ENCODE results near the gene MAT1A. TPM values are rescaled to one million over a fixed set of nuclear protein-coding genes. Genes with fewer than 3 reads are reported as not detected.
"Not testable (repeated sequence)": the region's sequence is repeated elsewhere in the genome, so short reads cannot be mapped to it uniquely, and the experiment has no call there.

Gene MAT1A
- total RNA-seq, 1 donor from 2014 or later: under 0.01 TPM

- not testable (repeated sequence) for FAIRE-seq
Observed at GRCh38 chr10:80236457-80236856, 53.0 kb downstream of the MAT1A start.

GRCh38 chr10:80234331-80235235, 54.9 kb downstream of the MAT1A start:
- not testable (repeated sequence) for FAIRE-seq; DNase-seq (ENCODE audit: low spot score in 2 of 2)

More at GRCh38 chr10:80236457-80236856, 53.0 kb downstream of the MAT1A start:
- not testable (repeated sequence) for DNase-seq (ENCODE audit: low spot score in 2 of 2)

GRCh38 chr10:80233871-80234270, 55.6 kb downstream of the MAT1A start:
- FAIRE-seq: peak; percentile 44
- DNase-seq (ENCODE audit: low spot score in 2 of 2): not testable (repeated sequence)

GRCh38 chr10:80226723-80227122, 62.7 kb downstream of the MAT1A start:
- DNase-seq (ENCODE audit: low spot score in 2 of 2); FAIRE-seq: not testable (repeated sequence)

GRCh38 chr10:80223031-80223419, 66.4 kb downstream of the MAT1A start:
- not testable (repeated sequence) for FAIRE-seq; DNase-seq (ENCODE audit: low spot score in 2 of 2)

Other genes starting within 250 kb of the MAT1A start
- gene TMEM254, start 211.0 kb downstream of the MAT1A start, total RNA-seq: 6.1 TPM
- gene PLAC9, start 156.9 kb downstream of the MAT1A start, total RNA-seq: 0.82 TPM
- 2.0 TPM for gene ANXA11, start 84.1 kb downstream of the MAT1A start, total RNA-seq
- 0.41 TPM for gene DYDC1, start 67.1 kb upstream of the MAT1A start, total RNA-seq
- 2.4 TPM for gene DYDC2, start 67.1 kb upstream of the MAT1A start, total RNA-seq
- gene PRXL2A, start 118.9 kb upstream of the MAT1A start, total RNA-seq: 80.3 TPM
- 17.9 TPM for gene TSPAN14, start 164.7 kb upstream of the MAT1A start, total RNA-seq
- gene SH2D4B, start 248.2 kb upstream of the MAT1A start, total RNA-seq: 1.2 TPM